ENCODE results near the gene KDM4B. TPM values are rescaled to one million over a fixed set of nuclear protein-coding genes. Genes with fewer than 3 reads are reported as not detected.
A peak's percentile ranks its signal among the peaks of the same experiment; 100 is the strongest.

Gene KDM4B
- total RNA-seq, 6 experiments from 2014 or later: 17.0 to 27.2 (median 20.3) TPM

- Mint-ChIP-seq H3K27me3 (ENCODE audit: insufficient read depth) (peaks cover 4% of the 10 kb centered on the region; the same call in 1 of the 2 replicates), H3K36me3 (ENCODE audit: low read depth) (peaks cover 18% of the 10 kb centered on the region), H3K9me3 (peaks cover 9% of the 10 kb centered on the region), H3K27ac (peak overlapping the region; percentile 87), H3K4me1 (ENCODE audit: low read depth) (peaks cover 50% of the 10 kb centered on the region), H3K4me3 (no peak overlapping the region; the same call in 1 of the 2 replicates)
- peak; percentile 73 for DNase-seq
- TF ChIP-seq CTCF (IDR thresholded peaks at IDR 0.05): no peak
Observed at GRCh38 chr19:5166262-5166661, 197.3 kb downstream of the KDM4B start.

- no peak overlapping the region for H3K27ac Mint-ChIP-seq
- no peak for DNase-seq
- TF ChIP-seq CTCF (IDR thresholded peaks at IDR 0.05): peak; percentile 75
- no peak overlapping the region for H3K4me3 Mint-ChIP-seq
- peaks cover 9% of the 10 kb centered on the region for H3K9me3 Mint-ChIP-seq
- H3K36me3 Mint-ChIP-seq (ENCODE audit: low read depth): peaks cover 18% of the 10 kb centered on the region
- peaks cover 61% of the 10 kb centered on the region for H3K4me1 Mint-ChIP-seq (ENCODE audit: low read depth)
- H3K27me3 Mint-ChIP-seq (ENCODE audit: insufficient read depth): peaks cover 4% of the 10 kb centered on the region; the same call in 1 of the 2 replicates
Observed at GRCh38 chr19:5170329-5170745, 201.4 kb downstream of the KDM4B start.

- Mint-ChIP-seq H3K27ac (no peak overlapping the region), H3K27me3 (ENCODE audit: insufficient read depth) (peaks cover 4% of the 10 kb centered on the region; the same call in 1 of the 2 replicates), H3K9me3 (peaks cover 9% of the 10 kb centered on the region), H3K4me1 (ENCODE audit: low read depth) (peaks cover 52% of the 10 kb centered on the region), H3K4me3 (no peak overlapping the region), H3K36me3 (ENCODE audit: low read depth) (peaks cover 12% of the 10 kb centered on the region)
- no peak for TF ChIP-seq CTCF (IDR thresholded peaks at IDR 0.05)
- DNase-seq: no peak
Observed at GRCh38 chr19:5171711-5172110, 202.8 kb downstream of the KDM4B start.

- H3K9me3 Mint-ChIP-seq: peaks cover 9% of the 10 kb centered on the region
- peak overlapping the region; percentile 98 for H3K27ac Mint-ChIP-seq
- H3K27me3 Mint-ChIP-seq (ENCODE audit: insufficient read depth): peaks cover 4% of the 10 kb centered on the region; the same call in 1 of the 2 replicates
- peaks cover 57% of the 10 kb centered on the region for H3K4me1 Mint-ChIP-seq (ENCODE audit: low read depth)
- DNase-seq: peak; percentile 100
- peak overlapping the region; percentile 34; the same call in 1 of the 2 replicates for H3K4me3 Mint-ChIP-seq
- peaks cover 11% of the 10 kb centered on the region for H3K36me3 Mint-ChIP-seq (ENCODE audit: low read depth)
- TF ChIP-seq CTCF (IDR thresholded peaks at IDR 0.05): no peak
Observed at GRCh38 chr19:5172859-5173630, 204.1 kb downstream of the KDM4B start.

GRCh38 chr19:5173993-5174392, 205.1 kb downstream of the KDM4B start:
- H3K27me3 Mint-ChIP-seq (ENCODE audit: insufficient read depth): peaks cover 4% of the 10 kb centered on the region; the same call in 1 of the 2 replicates
- H3K4me3 Mint-ChIP-seq: no peak overlapping the region
- H3K9me3 Mint-ChIP-seq: peaks cover 9% of the 10 kb centered on the region
- H3K4me1 Mint-ChIP-seq (ENCODE audit: low read depth): peaks cover 61% of the 10 kb centered on the region
- H3K27ac Mint-ChIP-seq: peak overlapping the region; percentile 98
- no peak for TF ChIP-seq CTCF (IDR thresholded peaks at IDR 0.05)
- DNase-seq: no peak
- peaks cover 11% of the 10 kb centered on the region for H3K36me3 Mint-ChIP-seq (ENCODE audit: low read depth)

Data from HFFc6 (cell line).